GM21737 (cell line): Measurements from ENCODE around the gene SORBS2.
"Not testable (repeated sequence)": the region's sequence is repeated elsewhere in the genome, so short reads cannot be mapped to it uniquely, and the experiment has no call there.

ENCODE experiments used
- ATAC-seq: cut with Tn5 transposase; IDR thresholded peaks from one replicate; pipeline ENCODE4 v1.9.1; 2021; ENCODE audit warnings: mild to moderate bottlenecking, moderate library complexity; ENCODE audit not compliant: unreplicated experiment

SORBS2 gene

DNA sequence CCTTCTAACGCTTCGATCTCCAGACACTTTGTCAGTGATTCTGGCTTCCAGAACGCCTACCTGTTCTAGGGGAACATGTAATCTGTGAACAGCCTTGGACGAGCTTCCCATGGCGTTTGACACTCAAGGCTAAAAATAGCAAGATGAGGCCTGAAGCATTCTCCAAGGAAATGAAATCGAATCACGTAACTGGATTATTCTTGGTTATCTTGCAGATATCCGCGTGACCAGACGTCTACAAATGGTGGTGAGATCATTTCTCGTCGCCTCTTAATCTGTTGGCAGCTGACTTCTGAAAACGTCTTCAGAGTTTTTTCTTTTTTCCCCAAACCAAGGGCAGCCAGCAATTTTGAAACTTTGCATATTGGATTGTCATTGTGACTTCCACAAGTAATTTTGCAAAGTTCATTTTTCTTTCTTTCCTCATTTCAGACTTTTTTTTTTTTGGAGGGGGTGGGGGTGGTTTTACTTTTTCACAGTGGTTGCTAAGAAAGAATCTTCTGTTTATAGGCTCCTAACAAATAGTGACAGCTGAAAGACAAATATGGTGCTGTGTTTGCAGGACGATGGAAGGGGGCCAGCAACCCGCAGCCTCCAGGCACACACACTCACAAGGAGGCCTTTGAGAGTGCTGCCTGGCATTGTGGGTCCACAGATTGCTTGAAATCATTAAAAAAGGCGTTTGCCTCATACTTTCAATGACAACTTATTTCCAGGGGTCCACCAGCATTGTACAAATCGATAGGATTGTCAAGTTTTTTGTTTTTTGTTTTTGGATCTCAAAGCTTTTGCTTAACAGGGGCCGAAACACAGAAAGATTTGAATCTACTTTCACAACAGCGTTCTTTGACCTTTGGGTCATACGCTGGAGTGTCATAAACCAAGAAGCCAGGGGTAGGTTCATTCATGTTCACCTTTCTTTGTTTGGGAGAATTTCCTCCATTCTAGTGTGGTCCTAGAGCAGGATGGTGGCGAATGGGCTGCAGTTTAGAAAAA is 244.3 kb downstream of the SORBS2 start:
- ATAC-seq: no peak

GRCh38 chr4:185566972-185567371 is 245.0 kb downstream of the SORBS2 start:
- no peak for ATAC-seq

GRCh38 chr4:185566425-185566824 is 245.6 kb downstream of the SORBS2 start:
- no peak for ATAC-seq

- no peak for ATAC-seq
Observed at GRCh38 chr4:185565696-185566095, 246.3 kb downstream of the SORBS2 start.

- no peak for ATAC-seq
Observed at GRCh38 chr4:185564349-185564748, 247.6 kb downstream of the SORBS2 start.

GRCh38 chr4:185562531-185562930 is 249.5 kb downstream of the SORBS2 start:
- ATAC-seq: no peak

DNA sequence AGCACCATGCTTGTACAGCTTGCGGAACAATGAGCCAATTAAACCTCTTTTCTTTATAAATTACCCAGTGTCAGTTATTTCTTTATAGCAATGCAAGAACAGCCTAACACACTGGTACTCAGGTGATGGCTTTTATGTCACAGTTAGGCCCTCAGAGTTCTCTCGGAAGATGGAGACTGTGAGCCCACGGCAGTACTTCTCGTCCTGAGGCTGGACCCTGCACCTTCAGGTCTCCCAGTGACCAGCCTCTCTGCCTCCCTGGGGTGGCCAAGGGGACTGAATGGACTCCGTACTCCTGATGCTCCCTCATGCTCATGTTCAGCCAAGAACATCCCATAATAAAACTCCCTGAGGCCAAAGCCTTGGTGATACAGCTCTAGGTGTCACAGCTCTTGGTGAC is 251.7 kb downstream of the SORBS2 start:
- ATAC-seq: no peak

GRCh38 chr4:185559915-185560281 is 252.1 kb downstream of the SORBS2 start:
- ATAC-seq: no peak

GRCh38 chr4:185559251-185559914 is 252.6 kb downstream of the SORBS2 start:
- not testable (repeated sequence) for ATAC-seq

DNA sequence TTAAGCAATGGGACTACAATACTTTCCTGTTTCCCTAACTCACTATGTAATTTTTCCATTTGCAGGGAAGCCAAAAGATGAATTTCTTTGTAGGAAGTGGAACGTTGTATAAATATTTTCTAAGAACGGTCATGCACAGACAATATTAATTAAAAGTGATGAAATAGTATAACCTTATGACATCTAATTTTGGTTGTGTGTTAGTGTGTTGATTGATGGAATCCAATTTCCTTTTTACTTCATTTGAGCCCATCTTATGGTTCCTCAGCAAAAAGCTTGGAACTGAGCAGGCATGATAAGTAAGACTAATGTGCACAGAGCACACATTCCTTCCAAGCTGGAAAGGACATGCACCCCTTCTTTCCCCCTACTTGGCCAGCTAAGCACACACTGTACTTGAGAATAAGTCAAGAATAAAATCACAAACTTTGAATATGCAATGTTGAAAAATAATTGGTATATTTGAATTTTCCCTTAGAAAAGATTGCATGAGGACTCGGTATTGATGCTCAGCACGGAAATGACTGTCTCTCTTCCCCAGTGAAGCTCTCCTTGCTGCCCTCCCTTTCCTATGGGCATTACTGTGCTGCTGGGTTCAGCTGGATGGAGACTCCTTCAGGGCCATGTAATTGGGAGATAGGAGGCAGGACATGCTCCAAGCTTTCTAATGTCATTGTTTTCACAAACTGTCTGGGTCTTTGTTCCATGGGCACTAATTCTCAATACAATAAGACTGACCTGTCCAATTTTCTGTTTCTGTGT is 257.4 kb downstream of the SORBS2 start:
- no peak for ATAC-seq

DNA sequence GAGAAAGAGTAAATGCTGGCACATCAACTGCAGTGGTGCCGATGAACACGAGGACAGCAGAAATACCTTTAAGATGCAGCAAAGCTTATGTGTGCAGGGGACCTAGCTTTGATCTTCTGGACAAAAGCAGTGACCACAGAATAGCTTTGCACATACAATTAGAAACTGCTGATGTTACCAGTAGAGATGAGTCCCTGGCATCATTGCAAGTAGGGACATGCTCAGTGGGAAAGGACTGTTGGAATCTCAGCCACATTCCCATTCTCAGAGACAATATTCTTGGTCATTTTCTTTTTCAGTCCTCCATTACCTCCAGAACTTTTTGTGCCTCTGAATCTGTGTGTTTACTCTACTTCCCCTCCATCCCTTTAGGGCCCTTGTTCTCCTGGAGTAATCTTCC is 259.7 kb downstream of the SORBS2 start:
- ATAC-seq: no peak

DNA sequence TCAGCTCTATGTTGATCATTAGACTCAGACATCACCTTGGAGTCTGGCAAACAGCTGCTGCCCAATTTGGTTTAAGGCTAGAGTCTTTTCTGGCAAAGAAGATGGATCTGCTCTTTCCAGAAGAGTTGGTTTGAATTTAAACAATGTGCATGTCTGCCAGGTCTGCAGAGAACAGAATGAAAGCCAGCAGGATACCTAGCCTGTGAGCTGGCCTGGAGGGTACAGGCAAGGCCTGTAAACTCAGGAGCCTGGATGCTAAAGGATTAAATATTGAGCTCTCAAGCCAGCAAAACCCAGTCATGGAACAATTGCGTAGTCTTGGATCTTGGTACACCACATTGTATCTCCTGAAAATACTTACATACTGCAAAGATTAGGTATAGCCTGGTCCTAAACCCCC is 261.1 kb downstream of the SORBS2 start:
- ATAC-seq: no peak

- no peak for ATAC-seq
Observed at GRCh38 chr4:185549095-185549639, 262.8 kb downstream of the SORBS2 start.

GRCh38 chr4:185548587-185548986 is 263.4 kb downstream of the SORBS2 start:
- ATAC-seq: no peak

- no peak for ATAC-seq
Observed at GRCh38 chr4:185546335-185546734, 265.7 kb downstream of the SORBS2 start.

DNA sequence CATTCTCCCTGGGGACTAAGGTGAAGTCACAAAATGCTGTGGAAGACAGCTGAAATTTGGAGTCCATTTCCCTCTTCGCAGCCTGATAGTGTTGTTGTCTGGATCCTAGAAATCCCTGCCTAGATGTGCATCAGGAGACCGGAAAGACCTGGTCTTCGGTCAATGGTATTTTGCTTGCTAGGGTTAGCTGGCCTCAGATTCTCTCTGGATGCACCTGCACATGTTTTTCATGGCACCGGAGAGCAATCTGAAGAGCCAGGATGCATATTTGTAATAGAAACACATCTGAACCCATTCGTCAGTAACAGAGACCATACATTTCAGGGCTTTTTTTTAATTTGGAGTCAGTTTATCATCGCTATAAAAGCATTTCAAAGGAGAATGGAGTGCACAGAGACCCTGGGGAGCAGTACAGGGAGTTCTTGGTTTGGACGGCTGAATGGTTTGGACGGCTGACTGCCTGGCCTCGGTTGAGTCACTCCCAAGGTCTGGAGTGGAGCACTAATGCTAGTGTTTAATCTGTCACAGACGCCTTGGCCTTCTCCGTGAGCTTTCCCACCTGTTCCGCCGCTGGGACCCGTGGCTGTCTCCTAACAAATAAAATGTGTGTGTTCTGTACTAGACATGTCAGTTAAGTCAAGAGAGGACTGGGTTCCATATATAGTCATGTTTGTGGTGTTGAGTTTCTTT is 269.2 kb downstream of the SORBS2 start:
- ATAC-seq: no peak

DNA sequence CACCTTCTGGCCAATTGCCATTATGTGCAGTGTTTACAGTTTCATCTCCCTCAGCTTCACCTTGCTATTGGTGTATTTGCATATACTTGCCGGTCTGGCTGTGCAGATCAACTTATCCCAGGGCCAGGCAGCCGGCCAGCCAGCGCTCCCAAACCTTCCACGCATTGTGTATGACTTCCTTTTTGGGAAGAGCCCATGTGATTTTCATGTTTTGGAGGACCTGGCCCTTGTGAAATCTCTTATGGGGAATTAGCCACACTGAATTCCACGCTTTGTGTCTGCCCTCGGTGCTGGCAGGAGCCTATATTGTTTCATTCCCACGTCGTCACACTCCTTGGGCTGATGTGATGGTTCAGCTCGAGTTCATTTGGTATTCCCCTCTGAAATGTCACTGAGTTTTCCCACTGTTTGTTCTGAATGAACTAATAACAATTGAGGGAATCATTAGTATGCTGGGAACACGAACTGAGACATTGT is 270.7 kb downstream of the SORBS2 start:
- ATAC-seq: no peak

- ATAC-seq: no peak
Observed at GRCh38 chr4:185540487-185541120, 271.4 kb downstream of the SORBS2 start.

GRCh38 chr4:185540040-185540439 is 272.0 kb downstream of the SORBS2 start:
- ATAC-seq: no peak

GRCh38 chr4:185538806-185539205 is 273.2 kb downstream of the SORBS2 start:
- ATAC-seq: no peak
